Measurements from ENCODE around the gene PRIM1.
"Not testable (repeated sequence)": the region's sequence is repeated elsewhere in the genome, so short reads cannot be mapped to it uniquely, and the experiment has no call there.

Gene PRIM1

DNA sequence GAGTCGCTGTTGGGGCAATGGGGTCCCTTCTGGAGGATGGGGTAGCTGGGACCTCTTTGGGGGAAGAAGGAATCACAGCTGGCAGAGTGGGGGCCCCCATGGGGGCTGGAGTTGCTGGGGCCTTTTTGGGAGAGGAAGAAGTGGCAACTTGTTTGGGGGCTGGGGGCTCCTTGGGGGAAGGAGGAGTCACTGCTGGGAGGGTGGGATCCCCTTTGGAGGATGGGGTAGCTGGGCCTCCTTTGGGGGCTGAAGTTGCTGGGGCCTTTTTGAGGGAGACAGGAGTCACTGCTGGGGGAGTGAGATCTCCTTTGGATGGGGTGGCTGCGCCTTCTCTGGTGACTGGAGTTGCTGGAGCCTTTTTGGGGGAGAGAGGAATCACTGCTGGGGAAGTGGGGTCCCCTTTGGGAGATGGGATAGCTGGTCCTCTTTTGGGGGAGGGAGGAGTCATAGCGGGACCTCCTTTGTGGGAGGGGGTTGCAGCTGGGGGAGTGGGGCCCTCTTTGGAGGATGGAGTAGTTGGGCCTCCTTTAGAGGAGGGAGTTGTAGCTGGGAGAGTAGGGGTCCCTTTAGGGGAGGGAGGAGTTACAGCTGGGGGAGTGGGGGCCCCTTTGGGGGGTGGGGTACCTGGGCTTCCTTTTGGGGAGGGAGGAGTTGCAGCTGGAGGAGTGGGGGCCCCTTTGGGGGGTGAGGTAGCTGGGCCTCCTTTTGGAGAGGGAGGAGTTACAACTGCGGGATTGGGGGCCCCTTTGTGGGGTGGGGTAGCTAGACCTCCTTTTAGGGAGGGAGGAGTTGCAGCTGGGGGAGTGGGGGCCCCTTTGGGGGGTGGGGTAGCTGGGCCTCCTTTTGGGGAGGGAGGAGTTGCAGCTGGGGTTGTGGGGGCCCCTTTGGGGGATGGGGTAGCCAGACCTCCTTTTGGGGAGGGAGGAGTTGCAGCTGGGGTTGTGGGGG is 34.9 kb downstream of the PRIM1 start:
- no peak for DNase-seq

DNA sequence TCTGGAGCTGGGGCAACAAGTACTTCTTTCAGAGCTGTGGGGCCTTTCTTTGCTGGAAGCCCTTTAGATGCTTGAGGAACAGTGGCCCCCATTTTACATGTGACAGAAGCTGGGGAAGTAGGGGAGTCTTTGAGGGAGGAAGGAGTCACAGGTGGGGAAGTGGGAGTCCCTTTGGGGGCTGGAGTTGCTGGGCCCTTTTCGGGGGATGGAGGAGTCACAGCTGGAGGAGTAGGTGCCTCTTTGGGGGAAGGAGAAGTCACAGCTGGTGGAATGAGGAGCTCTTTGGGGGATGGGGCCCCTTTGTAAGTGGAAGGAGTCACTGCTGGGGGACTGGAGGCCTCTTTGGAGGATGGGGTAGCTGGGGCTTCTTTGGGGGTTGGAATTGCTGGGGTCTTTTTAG is 35.7 kb downstream of the PRIM1 start:
- DNase-seq = no peak

DNA sequence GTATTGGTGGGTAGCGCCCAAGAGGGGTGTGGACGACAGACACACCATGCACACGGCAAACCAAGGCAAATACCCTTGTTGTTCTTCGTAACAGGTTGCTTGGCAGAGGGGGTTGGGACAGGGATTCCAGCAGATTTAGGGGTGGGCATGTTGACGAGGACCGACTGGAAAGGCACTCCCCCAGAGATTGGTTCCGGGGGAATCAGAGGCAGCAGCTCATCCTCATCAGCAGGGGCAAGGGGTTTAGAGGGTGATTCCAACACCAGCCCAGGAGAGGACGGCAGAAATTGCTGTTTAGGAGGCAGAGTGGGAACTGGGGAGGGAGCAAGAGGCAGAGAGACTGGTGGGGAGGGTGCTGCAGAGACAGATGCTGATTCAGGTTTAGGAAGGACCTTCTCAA is 36.3 kb downstream of the PRIM1 start:
- DNase-seq = no peak

DNA sequence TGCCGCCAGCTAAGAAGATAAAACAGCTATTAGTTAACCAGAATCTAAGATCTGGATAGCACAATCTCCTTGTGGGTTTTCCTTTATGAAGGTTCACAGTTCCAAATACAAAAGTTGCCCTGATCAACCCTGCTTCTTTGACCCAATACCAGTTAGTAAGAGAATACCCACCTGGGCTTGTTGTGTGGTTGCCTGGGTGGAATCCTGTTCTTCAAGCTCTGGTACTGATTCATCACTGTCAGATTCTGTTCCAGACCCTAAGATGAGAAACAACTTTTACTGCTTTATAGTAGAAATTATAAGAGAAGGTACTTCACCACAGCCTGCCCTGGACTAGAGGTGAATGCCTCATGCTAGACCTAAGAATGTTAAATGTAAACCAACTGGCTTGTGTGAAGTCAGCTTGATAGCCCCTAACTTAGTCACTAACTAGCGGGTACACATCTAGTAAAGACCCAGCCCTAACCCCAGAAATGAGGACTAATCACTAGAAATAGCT is 37.6 kb downstream of the PRIM1 start:
- DNase-seq = no peak

DNA sequence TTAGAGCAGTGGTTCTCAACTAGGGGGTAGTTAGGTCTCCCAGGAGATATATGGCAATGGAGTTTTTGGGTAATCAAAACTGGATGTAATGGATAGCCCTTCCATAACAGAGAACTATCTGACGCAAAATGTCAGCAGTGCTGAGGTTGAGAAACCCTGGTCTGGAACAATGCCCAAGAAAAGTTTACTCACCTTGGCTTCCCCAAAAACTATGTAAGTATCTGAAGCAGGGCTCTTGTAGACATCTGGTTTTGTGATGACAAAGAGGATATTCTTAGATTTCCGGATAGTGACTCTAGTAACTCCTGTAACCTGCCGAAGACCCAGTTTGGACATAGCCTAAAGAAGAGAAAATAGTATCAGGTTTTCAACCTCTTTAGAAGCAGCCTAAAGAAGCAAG is 38.8 kb downstream of the PRIM1 start:
- no peak for DNase-seq

DNA sequence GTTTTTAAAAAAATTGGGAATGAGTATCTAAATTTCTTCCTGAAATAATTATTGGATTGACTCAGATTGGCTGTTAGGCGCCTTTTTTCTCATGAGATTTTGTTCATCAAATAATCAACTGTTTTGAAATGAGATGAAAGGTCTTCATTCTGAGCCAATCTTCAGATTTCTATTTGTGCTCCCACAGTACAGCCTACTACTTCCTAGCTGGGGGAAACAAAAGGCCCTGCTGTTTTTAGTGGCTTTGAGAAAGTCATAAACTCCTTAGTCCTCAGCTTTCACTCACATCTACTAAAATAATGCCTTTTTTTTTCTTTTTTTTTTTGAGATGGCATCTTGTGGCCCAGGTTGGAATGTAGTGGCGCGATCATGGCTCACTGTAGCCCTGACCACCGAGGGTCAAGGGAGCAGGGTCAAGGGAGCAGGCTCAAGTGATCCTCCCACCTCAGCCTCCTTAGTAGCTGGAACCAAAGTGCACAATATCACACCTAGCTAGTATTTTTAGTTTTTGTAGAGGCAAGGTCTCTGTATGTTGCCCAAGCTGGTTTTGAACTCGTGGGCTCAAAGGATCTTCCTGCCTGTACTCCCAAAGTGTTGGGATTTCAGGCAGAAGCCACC is 42.3 kb downstream of the PRIM1 start:
- DNase-seq = no peak

DNA sequence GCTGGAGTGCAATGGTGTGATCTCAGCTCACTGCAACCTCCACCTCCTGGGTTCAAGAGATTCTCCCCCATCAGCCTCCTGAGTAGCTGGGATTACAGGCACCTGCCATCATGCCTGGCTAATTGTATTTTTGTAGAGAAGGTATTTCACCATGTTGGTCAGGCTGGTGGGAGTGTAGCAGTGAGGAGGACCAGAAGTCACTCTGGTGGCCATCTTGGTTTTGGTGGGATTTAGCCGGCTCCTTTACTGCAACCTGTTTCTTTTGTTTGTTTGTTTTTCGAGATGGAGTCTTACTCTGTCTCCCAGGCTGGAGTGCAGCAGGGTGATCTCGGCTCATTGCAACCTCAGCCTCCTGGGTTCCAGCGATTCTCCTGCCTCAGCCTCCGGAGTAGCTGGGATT is 47.6 kb downstream of the PRIM1 start:
- not testable (repeated sequence) for DNase-seq

DNA sequence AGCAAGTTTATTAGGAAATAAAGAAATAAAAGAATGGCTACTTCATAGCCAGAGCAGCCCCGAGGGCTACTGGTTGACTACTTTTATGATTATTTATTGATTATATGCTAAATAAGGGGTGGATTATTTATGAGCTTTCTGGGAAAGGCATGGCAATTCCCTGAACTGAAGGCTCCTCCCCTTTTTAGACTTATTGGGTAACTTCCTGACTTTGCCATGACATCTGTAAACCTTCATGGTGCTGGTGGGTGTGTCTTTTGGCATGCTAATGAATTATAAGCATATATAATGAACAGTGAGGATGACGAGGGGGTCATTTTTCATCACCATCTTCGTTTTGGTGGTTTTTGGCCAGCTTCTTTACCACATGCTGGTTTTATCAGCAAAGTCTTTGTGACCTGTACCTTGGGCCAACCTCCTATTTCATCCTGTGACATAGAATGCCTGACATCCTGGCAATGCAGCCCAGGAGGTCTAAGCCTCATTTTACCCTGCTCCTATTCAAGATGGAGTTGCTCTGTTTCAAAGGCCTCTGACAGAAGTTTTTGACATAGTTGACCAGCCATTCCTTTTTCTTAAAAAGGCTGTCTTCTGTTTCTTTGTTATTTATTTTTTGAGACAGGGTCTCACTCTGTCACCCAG is 53.0 kb downstream of the PRIM1 start:
- no peak for DNase-seq

DNA sequence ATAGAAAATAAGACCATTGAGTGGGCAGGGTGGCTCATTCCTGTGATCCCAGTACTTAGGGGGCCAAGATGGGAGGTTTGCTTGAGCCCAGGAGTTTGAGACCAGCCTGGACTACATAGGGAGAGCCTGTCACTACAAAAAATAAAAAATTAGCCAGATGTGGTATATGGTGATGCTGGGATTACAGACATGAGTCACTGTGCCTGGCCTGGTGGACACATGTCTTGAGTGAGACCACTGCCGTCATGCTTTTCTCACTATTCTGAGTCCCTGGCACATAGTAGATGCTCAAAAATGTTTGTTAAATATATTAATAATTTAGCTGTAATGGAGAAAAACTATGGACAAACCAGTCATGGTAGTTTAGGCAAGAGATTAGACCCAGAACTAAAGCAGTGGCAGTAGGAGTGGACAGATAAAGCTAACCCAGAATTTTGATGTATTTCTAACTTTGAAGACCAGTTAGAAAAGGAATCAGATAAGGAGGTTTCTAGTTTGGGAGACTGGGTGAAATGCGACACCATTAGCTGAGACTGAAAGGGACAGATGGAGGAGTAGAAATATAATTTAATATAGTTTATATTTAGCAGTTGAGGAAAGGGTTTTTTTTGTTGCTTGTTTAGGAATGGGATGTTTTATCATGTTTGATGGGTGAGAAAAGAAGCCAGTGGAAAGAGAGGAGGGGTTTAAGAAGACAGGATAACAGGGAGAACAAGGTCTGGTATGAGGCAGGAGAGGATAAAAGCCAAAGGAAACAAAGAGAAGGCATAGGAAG is 56.6 kb downstream of the PRIM1 start:
- DNase-seq = no peak

DNA sequence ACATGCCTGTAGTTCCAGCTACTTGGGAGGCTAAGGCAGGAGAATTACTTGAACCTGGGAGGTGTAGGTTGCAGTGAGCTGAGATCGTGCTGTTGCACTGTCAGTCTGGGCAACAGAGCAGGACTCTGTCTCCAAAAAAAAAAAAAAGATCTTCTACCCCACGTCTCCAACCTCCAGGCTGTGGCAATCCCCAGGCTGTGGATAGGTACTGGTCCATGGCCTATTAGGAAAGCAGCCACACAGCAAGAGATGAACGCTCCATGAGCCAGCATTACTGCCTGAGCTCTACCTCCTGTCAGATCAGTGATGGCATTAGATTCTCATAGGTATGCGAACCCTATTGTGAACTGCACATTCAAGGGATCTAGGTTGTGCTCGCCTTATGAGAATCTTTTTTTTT is 58.0 kb downstream of the PRIM1 start:
- no peak for DNase-seq

DNA sequence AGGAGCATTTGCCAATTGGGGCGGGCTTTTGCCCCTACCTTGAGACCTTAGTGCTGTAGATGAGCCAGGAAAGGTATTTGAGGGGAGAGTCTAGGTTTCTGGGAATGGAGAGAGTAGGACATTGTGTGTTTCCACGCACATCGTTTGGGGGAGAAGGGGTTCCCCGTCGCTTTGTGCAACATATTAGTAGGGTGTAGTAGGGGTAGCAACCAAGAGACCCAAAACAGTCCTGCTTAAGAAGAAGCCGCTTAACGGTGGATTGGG is 63.3 kb downstream of the PRIM1 start:
- no peak for DNase-seq

DNA sequence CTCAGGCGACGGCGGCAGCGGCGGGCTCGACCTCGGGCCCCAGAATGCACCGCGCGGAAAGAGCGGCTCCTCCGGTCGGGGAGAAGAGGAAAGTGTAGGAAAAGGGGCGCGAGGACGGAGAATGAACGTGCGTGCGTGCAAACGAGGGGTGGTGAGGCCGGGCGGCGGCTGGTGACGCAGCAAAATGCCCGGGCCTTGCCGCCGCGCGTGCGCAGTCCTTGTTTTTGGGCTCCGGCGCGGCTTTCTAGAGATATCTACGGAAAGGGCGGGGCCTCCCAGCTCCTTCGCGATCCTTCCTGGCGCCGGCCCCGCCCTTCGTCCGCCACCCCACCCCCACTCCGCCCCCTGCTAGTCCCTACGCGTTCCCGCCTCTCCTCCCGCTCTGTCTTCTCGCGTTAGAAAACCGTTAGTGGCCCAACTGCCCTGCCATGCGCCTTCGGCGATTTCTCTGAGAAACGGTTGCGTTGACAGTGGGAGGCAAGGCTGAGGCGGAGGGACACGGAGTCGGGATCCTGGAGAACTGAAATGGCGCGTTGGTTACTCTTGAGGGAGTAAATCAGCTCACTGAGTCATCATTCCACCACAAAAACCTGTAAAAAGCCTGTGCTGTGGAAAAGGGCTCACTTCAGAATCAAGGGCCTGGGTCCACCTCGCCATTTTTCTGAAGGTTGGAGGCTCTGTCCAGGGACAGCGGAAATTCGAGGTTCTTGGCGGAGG is 63.8 kb downstream of the PRIM1 start, which contains the start of gene PTGES3:
TSS of gene PTGES3 (minus strand) at position 156 of the 717 bp plus-strand sequence. CDS start 285 bp downstream, outside the sequence.
- DNase-seq = peak; percentile 98

DNA sequence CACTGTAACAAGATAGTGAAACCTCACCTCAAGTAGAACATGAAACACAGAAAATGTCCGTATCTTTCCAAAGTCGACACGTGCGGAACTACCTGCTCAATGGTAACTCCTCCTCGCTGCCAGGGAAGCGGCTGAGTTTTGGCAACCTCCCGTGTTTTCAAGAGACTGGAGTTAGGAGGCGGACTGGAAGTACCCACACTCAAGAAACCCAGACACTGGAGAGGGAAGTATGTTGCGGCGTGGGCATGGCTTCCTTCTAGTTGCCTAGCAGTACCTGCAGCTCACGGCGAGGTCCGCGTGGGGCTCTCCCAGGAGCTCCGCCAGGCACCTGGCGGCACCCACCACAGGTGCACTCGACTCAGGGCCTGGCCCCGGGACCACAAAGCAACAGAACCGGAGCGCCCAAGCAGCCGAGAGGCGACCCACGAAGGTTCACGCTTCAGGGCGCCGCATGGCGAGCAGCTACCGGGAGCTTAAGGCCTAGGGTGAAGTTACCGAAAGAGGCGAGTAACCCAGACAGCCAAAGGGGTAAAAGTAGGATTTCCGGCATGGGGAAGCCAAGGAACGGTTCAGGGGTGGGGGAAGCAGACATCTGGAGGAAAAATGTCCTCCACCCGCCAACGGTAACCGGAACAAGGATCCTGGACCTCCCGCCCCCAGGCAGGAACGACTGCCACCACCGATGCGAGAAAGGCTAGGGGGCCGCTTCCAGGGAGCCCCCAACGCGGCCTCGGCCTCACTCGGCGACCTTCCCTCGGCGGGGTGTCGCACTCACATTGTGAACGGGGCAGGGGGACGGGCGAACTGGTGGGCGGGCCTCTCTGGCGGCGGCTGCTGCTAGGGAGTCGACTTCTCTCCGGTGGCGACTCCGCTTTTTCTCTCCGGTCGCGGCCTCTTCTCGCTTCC is 64.6 kb downstream of the PRIM1 start:
- peak; percentile 68 for DNase-seq

DNA sequence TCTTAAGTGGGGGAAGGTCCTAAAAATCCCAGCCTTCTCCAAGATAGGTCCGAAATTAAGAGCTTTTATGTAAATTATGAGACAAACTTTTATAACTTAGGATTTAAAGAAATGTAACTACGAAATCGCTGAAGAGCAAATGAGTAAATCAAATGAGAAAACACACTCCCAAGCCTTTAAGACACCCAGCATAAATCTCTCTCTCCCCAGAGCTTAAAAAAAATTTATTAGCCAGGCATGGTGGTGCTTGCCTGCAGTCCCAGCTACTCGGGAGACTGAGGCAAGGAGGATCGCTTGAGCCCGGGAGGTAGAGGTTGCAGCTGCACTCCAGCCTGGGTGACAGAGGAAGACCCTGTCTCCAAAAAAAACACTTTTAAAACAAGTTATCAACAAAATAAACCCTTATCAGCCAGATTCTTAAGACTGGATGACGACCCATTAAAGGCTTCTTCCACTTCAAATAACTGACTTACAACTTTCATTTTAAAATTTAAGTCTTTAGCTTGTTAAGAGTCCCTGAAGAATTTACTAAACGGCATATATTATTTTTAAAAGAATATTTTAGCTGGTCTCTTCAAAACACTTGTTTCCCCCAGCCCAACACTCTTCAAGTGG is 67.3 kb downstream of the PRIM1 start:
- no peak for DNase-seq

DNA sequence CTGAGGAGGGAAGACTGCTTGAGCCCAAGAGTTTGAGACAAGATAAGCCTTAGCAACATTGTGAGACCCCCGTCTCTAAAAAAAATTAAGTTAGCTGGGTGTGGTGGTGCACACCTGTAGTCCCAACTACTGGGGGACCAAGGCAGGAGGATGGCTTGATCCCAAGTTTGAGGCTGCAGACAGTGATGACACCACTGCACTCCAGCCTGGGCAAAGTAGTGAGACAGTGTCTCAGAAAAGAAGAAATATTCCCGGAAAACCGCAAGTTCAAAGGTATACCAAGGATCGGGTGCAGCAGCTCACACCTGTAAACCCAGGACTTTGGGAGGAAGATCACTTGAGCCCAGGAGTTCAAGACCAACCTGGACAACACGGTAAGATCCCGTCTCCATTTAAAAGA is 69.8 kb downstream of the PRIM1 start:
- no peak for DNase-seq
